Vagina (tissue), 2 donors: ENCODE results near the gene SECISBP2L.

Experiments used
- POLR2A ChIP-seq, 2 donors: fragments of 450-650 bp; IDR thresholded peaks; one replicate each; pipeline ENCODE4 v1.6.1; 2017; ENCODE audit warnings: antibody characterized with exemption in 2 of 2, mild to moderate bottlenecking in 2 of 2, moderate library complexity in 2 of 2
- TF ChIP-seq, protein P1 (sequence below), 3 experiments: fragments of 450-650 bp in 2 of 3; fragments of 200-600 bp in 1 of 3; sonication (generic) in 1 of 3; IDR thresholded peaks; one replicate each; pipeline ENCODE4 v1.5.1; 2017 to 2019; ENCODE audit warnings: antibody characterized with exemption in 3 of 3, mild to moderate bottlenecking in 2 of 3, moderate library complexity in 2 of 3

DNA sequence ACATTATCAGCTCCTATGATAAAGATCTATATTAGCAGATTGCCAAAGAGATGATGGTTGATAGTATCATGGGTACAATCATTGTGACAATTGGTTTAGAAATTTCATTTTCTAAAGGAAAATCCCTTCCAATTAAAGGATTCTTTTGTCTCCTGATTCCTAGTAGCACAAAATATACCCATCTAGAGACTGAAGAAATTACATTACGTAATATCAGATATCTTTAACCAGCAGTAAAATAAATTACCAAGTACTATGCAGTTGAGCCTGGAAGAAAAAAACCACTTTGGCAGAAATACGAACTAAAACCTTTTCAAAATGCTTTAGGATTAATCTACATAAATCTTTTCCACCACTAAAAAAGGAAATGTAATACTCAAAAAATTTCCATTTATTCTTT lies 46.9 kb downstream of the SECISBP2L start:
- TF ChIP-seq, protein P1, sequence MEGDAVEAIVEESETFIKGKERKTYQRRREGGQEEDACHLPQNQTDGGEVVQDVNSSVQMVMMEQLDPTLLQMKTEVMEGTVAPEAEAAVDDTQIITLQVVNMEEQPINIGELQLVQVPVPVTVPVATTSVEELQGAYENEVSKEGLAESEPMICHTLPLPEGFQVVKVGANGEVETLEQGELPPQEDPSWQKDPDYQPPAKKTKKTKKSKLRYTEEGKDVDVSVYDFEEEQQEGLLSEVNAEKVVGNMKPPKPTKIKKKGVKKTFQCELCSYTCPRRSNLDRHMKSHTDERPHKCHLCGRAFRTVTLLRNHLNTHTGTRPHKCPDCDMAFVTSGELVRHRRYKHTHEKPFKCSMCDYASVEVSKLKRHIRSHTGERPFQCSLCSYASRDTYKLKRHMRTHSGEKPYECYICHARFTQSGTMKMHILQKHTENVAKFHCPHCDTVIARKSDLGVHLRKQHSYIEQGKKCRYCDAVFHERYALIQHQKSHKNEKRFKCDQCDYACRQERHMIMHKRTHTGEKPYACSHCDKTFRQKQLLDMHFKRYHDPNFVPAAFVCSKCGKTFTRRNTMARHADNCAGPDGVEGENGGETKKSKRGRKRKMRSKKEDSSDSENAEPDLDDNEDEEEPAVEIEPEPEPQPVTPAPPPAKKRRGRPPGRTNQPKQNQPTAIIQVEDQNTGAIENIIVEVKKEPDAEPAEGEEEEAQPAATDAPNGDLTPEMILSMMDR (IDR thresholded peaks at IDR 0.05) = no peak
- no peak for TF ChIP-seq POLR2A (IDR thresholded peaks at IDR 0.05)
